Activated CD4-positive, alpha-beta memory T cell treated with anti-CD3 and anti-CD28 coated beads for 36 hours (primary cell): ENCODE measurements around the gene CHST5. TPM values are rescaled to one million over a fixed set of nuclear protein-coding genes. Genes with fewer than 3 reads are reported as not detected.

Experiments
- CTCF ChIA-PET: fragments of 350-600 bp; sonication (Branson Sonifier 250); formaldehyde crosslinking; loops from one replicate; lab custom pipeline; 2021; ENCODE audit warnings: antibody characterized with exemption, inconsistent platforms; lab: Charles Lee
- POLR2A ChIA-PET: fragments of 350-600 bp; sonication (Branson Sonifier 250); formaldehyde crosslinking; loops from one replicate; lab custom pipeline; 2021; ENCODE audit warnings: antibody characterized with exemption; lab: Charles Lee
- DNase-seq: peaks from one replicate; pipeline ENCODE4 v3.0.0-alpha.2; 2020
- H3K27ac Mint-ChIP-seq: one replicate; pipeline ENCODE4 v1.8.0; 2021; ENCODE audit warnings: mixed read lengths
- H3K27me3 Mint-ChIP-seq: one replicate; pipeline ENCODE4 v1.8.0; 2021; ENCODE audit warnings: mixed read lengths
- H3K36me3 Mint-ChIP-seq: one replicate; pipeline ENCODE4 v1.8.0; 2021; ENCODE audit warnings: mixed read lengths
- H3K4me1 Mint-ChIP-seq: one replicate; pipeline ENCODE4 v1.8.0; 2021; ENCODE audit warnings: low read depth, mixed read lengths
- H3K4me3 Mint-ChIP-seq: one replicate; pipeline ENCODE4 v1.8.0; 2021; ENCODE audit warnings: mild to moderate bottlenecking, mixed read lengths
- H3K9me3 Mint-ChIP-seq: one replicate; pipeline ENCODE4 v1.8.0; 2021; ENCODE audit warnings: mixed read lengths
- intact Hi-C: fragments of 100-400 bp; cut with micrococcal nuclease; formaldehyde crosslinking; loops from one replicate; pipeline ENCODE4 v1.15.1; 2023
- total RNA-seq, 2 experiments: library from RNA; stranded (reverse); gene quantifications; one replicate each; pipeline ENCODE4 v1.2.3, GENCODE V29; 2021

CHST5 gene
- under 1 TPM in 1 of 2 experiments, not detected in 1; 0.34 TPM for total RNA-seq

GRCh38 chr16:75535901-75536300 is at the start of gene CHST5:
Gene CHST5 (minus strand): TSS chr16:75536108. CDS start chr16:75530384, 5,724 bp downstream.
- Mint-ChIP-seq H3K27ac (no peak within 1 kb of the TSS), H3K36me3 (no peaks in the 10 kb centered on the region), H3K9me3 (no peaks in the 10 kb centered on the region), H3K4me1 (peaks cover 2% of the 10 kb centered on the region), H3K27me3 (no peaks in the 10 kb centered on the region), H3K4me3 (no peak within 1 kb of the TSS)
- DNase-seq, result no peak
- CTCF ChIA-PET, result interaction anchor here (1.9 kb wide), 1 partner anchor 18 kb away, joined by 4 read pairs; no protein-coding TSS in a partner anchor
- intact Hi-C loops, result no loop called here
- POLR2A ChIA-PET, result interaction anchor here (0.6 kb wide), 1 partner anchor 950 kb away, joined by 3 read pairs; no protein-coding TSS in a partner anchor

DNA sequence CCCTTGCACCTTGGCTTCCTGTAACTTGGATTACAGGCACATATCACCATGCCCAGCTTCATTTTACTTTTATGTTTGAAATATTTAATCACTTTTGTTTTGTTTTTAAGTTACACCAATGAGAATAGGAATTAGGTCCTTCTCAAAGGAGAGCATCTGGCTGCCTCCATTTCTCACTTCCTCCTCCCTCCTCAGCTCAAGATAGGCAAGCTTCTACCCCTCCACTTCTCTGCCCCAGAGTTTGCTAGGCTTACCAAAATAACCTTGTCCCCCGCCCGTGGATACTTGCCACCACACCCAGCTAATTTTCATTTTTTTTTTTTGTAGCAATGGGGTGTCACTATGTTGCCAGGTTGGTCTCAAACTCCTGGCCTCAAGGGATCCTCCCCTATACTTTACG is 48.2 kb upstream of the CHST5 start:
- CTCF ChIA-PET, result interaction anchor here (0.6 kb wide), 1 partner anchor 663 kb away, joined by 3 read pairs; no protein-coding TSS in a partner anchor
- no peak for DNase-seq
- Mint-ChIP-seq H3K27me3 (no peaks in the 10 kb centered on the region), H3K9me3 (no peaks in the 10 kb centered on the region), H3K4me3 (no peak overlapping the region), H3K4me1 (peaks cover 4% of the 10 kb centered on the region), H3K36me3 (peaks cover 12% of the 10 kb centered on the region), H3K27ac (no peak overlapping the region)
- POLR2A ChIA-PET, result no interaction called here
- intact Hi-C loops, result no loop called here

DNA sequence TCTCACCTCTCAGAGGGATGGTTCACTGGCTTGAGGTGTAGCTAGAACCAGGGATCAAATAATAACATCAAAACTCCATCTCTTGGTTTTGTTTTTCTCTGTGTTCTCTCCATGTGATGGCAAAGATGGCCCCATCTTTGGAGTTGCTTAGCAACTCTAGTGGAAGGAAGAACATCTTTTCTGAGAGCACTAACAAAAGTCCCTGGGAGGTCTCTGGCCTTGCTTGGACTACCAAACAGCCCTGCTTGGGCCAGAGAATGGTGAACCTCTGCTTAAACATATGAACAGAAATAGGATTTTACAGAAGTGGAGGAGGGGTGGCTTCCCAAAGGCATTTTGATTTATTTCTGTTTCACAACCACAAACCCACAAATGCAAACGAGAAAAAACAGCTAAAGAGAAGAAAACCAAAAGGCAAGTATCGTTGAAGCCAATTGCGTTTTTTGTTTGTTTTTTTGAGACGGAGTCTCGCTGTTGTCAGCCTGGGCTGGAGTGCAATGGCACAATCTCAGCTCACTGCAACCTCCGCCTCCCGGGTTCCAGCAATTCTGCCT is 43.5 kb upstream of the CHST5 start:
- Mint-ChIP-seq H3K4me3 (no peak overlapping the region), H3K27ac (peak overlapping the region; percentile 26), H3K4me1 (peaks cover 17% of the 10 kb centered on the region), H3K36me3 (peaks cover 25% of the 10 kb centered on the region), H3K27me3 (no peaks in the 10 kb centered on the region), H3K9me3 (no peaks in the 10 kb centered on the region)
- POLR2A ChIA-PET, result no interaction called here
- DNase-seq, result no peak
- CTCF ChIA-PET, result no interaction called here
- intact Hi-C loops, result no loop called here

DNA sequence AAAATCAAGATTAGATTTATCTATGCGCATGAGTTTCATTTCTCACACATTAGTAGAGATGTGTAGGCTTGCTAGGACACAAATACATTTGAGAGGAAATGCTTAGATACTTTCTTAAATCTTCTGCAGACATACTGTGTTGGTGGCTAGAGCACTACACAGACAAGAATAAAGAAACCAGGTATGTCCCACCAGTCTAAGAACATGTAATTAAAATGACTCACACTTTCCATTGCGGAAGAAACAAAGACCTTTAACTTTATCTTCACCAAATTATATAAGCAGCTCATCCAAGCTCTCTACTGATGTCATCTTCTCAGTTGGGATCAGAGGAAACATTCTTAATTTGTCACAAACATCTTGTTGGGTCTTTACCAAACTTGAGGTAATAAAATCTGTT is 42.8 kb upstream of the CHST5 start:
- DNase-seq, result no peak
- Mint-ChIP-seq H3K9me3 (no peaks in the 10 kb centered on the region), H3K4me3 (no peak overlapping the region), H3K27me3 (no peaks in the 10 kb centered on the region), H3K4me1 (peaks cover 17% of the 10 kb centered on the region), H3K36me3 (peaks cover 28% of the 10 kb centered on the region), H3K27ac (peak overlapping the region; percentile 26)
- CTCF ChIA-PET, result no interaction called here
- POLR2A ChIA-PET, result no interaction called here
- intact Hi-C loops, result no loop called here

DNA sequence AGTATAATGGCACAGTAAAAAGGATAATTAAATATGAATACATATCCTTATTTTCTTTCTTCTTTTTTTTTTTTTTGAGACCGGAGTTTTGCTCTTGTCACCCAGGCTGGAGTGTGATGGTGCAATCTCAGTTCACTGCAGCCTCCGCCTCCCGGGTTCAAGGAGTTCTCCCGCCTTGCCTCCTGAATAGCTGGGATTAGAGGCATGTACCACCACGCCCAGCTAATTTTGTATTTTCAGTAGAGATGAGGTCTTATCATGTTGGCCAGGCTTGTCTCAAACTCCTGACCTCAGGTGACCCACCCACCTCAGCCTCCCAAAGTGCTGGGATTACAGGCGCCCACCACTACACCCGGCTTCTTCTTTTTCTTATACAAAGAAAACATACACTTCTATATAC is 42.3 kb upstream of the CHST5 start:
- ChIA-PET POLR2A (no interaction called here), CTCF (no interaction called here)
- no peak overlapping the region for H3K4me3 Mint-ChIP-seq
- DNase-seq, result no peak
- peaks cover 21% of the 10 kb centered on the region for H3K4me1 Mint-ChIP-seq
- H3K27ac Mint-ChIP-seq, result no peak overlapping the region
- peaks cover 30% of the 10 kb centered on the region for H3K36me3 Mint-ChIP-seq
- intact Hi-C loops, result no loop called here
- H3K9me3 Mint-ChIP-seq, result no peaks in the 10 kb centered on the region
- no peaks in the 10 kb centered on the region for H3K27me3 Mint-ChIP-seq

- Mint-ChIP-seq H3K36me3 (peaks cover 39% of the 10 kb centered on the region), H3K27ac (peak overlapping the region; percentile 23), H3K27me3 (no peaks in the 10 kb centered on the region), H3K9me3 (no peaks in the 10 kb centered on the region), H3K4me1 (peaks cover 29% of the 10 kb centered on the region), H3K4me3 (no peak overlapping the region)
- DNase-seq, result no peak
- CTCF ChIA-PET, result no interaction called here
- POLR2A ChIA-PET, result no interaction called here
- intact Hi-C loops, result no loop called here
Measured at GRCh38 chr16:75576384-75576811, 40.5 kb upstream of the CHST5 start.

GRCh38 chr16:75575958-75576357 is 40.0 kb upstream of the CHST5 start:
- H3K36me3 Mint-ChIP-seq, result peaks cover 43% of the 10 kb centered on the region
- intact Hi-C loops, result no loop called here
- H3K9me3 Mint-ChIP-seq, result no peaks in the 10 kb centered on the region
- peak overlapping the region; percentile 23 for H3K27ac Mint-ChIP-seq
- POLR2A ChIA-PET, result no interaction called here
- H3K4me1 Mint-ChIP-seq, result peaks cover 32% of the 10 kb centered on the region
- no peak overlapping the region for H3K4me3 Mint-ChIP-seq
- CTCF ChIA-PET, result no interaction called here
- H3K27me3 Mint-ChIP-seq, result no peaks in the 10 kb centered on the region
- DNase-seq, result no peak

DNA sequence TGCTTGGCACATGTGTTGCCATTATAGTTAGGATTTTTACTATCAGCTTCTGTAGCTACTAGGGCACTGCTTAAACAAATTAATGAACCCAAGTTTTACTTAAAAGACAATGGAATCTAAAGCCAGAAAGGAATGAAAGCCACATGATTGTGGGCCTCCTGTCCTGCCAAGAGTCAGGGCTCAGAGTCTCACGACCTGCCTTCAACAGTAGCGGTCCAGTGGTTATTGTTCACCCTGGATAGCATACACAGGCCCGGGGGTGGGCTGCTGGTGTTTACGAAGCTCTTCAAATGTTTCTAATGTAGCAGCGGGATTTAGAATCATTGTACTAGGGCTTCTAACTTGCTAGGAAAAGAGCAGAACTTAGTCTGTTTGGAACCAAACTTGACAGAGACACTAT is 38.0 kb upstream of the CHST5 start:
- ChIA-PET POLR2A (no interaction called here), CTCF (interaction anchor here (0.9 to 1.9 kb wide), 2 partner anchors 57 to 103 kb away, joined by 3 to 4 read pairs; no protein-coding TSS in a partner anchor)
- H3K36me3 Mint-ChIP-seq, result peaks cover 37% of the 10 kb centered on the region
- intact Hi-C loops, result no loop called here
- H3K27me3 Mint-ChIP-seq, result no peaks in the 10 kb centered on the region
- H3K4me1 Mint-ChIP-seq, result peaks cover 35% of the 10 kb centered on the region
- H3K9me3 Mint-ChIP-seq, result no peaks in the 10 kb centered on the region
- no peak for DNase-seq
- no peak overlapping the region for H3K27ac Mint-ChIP-seq
- no peak overlapping the region for H3K4me3 Mint-ChIP-seq

DNA sequence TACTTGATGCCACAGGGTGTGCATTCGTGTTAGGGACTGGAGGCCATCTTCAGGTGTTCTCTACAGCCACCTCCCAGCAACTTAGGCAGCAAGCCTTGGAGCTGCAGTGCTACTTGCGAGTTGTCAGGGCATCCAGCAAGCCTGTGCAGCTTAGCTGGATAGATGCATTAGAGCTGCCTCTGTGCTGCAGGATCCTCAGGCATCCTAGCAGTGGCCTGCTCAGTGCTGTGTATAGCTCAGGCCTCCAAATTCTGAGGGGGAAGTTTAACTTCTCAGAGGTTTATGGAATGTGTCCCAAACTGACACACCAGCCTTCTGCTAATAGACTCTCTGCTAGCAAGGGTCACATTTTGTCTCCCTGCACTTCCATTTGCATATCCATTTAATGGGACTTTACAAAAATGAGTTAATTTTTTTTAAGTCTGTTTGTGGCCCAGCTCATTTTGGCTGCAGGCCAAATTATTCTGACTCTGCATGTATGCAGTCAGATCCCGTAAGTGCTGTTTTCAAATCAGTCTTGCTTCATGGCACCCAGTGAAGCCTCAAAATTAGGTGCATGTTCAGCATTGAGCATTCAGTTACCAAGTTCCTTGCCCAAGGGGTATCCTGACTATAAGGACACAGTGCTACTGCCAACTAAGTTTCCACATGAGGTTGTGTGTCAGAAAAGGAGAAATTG is 37.1 kb upstream of the CHST5 start:
- ChIA-PET CTCF (interaction anchor here (1.9 kb wide), 1 partner anchor 56 kb away, joined by 4 read pairs; no protein-coding TSS in a partner anchor), POLR2A (interaction anchor here (0.7 kb wide), 1 partner anchor 49 kb away, joined by 3 read pairs; no protein-coding TSS in a partner anchor)
- H3K27me3 Mint-ChIP-seq, result no peaks in the 10 kb centered on the region

GRCh38 chr16:75570396-75571065 is 34.6 kb upstream of the CHST5 start:
- H3K4me1 Mint-ChIP-seq, result peaks cover 47% of the 10 kb centered on the region
- no peak overlapping the region for H3K4me3 Mint-ChIP-seq
- intact Hi-C loops, result no loop called here
- peaks cover 29% of the 10 kb centered on the region for H3K36me3 Mint-ChIP-seq
- H3K27ac Mint-ChIP-seq, result no peak overlapping the region
- POLR2A ChIA-PET, result no interaction called here
- no peaks in the 10 kb centered on the region for H3K27me3 Mint-ChIP-seq
- CTCF ChIA-PET, result no interaction called here
- no peak for DNase-seq
- no peaks in the 10 kb centered on the region for H3K9me3 Mint-ChIP-seq

More for the DNA sequence above, 37.1 kb upstream of the CHST5 start:
- intact Hi-C loops, result no loop called here
- DNase-seq, result no peak
- H3K4me1 Mint-ChIP-seq, result peaks cover 38% of the 10 kb centered on the region
- H3K36me3 Mint-ChIP-seq, result peaks cover 33% of the 10 kb centered on the region
- H3K9me3 Mint-ChIP-seq, result no peaks in the 10 kb centered on the region
- H3K4me3 Mint-ChIP-seq, result no peak overlapping the region
- peak overlapping the region; percentile 13 for H3K27ac Mint-ChIP-seq

- H3K4me3 Mint-ChIP-seq, result peak overlapping the region; percentile 94
- intact Hi-C loops, result loop anchor here (2.0 to 5.0 kb wide), 2 partner anchors 194 to 1623 kb away; partner anchors contain the start of gene MON1B
- ChIA-PET POLR2A (interaction anchor here (3.7 kb wide), 1 partner anchor 54 kb away, joined by 17 read pairs; the partner anchor contains the start of gene ADAT1), CTCF (interaction anchor here (0.9 to 1.4 kb wide), 5 partner anchors 17 to 369 kb away, joined by 3 to 6 read pairs (median 4); partner anchors contain the start of genes KARS1 and TERF2IP)
- peaks cover 18% of the 10 kb centered on the region for H3K36me3 Mint-ChIP-seq
- no peak overlapping the region for H3K27ac Mint-ChIP-seq
- H3K9me3 Mint-ChIP-seq, result no peaks in the 10 kb centered on the region
- H3K27me3 Mint-ChIP-seq, result peaks cover 7% of the 10 kb centered on the region
- peaks cover 48% of the 10 kb centered on the region for H3K4me1 Mint-ChIP-seq
- no peak for DNase-seq
Measured at GRCh38 chr16:75567911-75568310, 32.0 kb upstream of the CHST5 start.
